Superior temporal gyrus (tissue), 1 donor: Measurements from ENCODE around the gene MYO1C.
"Not testable (repeated sequence)": the region's sequence is repeated elsewhere in the genome, so short reads cannot be mapped to it uniquely, and the experiment has no call there.

Experiments used
- DNase-seq: peaks from one replicate; pipeline ENCODE4 v3.0.0-alpha.2; 2016; ENCODE audit errors: extremely low spot score

Gene MYO1C

DNA sequence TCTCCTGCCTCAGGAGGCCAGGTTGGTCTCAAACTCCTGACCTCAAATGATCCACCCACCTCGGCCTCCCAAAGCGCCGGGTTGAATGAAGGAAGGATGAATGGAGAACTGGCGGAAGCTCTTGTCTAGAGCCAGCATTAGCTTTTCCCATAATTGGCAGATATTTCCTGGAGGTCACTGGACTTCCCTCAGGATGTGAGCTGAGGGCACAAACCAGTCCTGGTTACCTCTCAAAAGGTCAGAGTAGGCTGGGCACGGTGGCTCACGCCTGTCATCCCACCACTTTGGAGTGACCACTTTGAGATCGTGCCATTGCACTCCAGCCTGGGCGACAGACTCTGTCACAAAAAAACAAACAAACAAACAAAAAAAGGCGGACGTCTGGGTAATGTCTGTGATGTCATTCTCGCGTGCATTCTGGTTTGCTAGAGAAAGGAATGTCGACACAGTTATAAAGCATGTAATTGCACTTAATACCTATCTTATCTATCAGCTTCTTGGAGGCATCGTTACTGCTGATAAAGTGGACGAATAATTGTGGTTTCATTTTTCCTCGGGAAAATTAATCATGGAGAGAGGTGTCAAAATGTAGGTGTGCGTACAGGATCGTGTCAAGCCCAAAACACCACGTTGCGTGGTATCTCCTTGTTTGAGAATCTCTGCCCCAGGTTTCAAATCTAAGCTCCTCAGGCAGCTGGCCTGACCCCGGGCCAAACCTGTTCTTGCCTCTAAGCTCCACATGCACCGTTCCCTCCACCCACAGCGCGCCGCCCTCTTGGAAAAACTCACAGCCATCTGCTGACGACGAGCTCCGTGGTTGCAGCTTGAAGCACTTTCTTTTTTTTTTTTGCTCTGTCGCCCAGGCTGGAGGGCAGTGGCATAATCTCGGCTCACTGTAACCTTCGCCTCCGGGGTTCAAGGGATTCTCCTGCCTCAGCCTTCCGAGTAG is 30.0 kb downstream of the MYO1C start:
- no peak for DNase-seq

DNA sequence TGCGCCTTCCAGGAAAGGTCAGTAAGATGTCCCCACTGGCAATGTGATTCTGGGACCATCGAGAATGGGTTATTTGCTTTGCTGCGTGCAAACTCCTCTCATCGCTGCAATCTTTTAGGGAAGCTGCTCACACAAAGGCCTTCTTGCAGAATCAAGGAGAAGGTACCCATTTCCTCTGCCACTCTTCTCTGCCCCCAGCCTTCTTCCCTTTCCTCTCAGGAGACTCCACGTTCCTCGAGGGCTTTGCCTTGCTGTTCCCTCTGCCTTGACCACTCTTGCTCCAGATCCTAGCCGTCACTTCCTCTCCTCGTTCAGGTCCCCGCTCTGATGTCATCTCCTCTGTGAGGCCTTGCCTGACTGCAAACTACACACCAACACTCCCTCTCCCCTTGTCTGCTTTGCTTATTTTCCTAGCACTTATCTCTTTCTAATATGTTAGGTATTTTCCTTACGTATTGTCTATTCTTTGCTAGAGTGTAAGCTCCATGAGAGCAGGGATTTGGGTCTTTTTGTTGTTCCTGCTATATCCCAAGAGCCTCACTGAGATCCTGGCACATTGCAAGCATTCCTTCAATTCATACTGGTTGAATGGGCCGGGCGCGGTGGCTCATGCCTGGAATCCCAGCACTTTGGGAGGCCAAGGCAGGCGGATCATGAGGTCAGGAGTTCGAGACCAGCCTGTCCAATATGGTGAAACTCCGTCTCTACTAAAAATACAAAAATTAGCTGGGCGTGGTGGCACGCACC is 31.1 kb downstream of the MYO1C start:
- no peak for DNase-seq

DNA sequence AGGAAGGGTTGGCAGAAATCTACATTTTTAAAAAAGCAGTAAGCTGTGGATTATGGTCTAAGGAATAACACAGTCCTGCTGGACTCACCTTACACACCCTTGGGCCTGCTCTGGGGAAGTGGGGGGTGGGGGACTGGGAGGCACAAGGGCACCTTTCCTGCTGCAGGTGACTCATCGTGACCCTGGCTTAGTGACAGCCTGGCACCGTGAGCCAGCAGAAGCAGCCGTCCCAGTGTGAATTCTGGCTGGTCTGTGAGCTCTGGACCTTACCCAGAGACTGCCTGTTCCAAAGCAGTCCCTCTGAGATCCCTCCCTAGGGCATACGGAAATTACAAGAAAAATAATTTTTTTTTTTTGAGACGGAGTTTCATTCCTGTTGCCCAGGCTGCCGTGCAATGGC is 32.3 kb downstream of the MYO1C start:
- DNase-seq, result no peak

DNA sequence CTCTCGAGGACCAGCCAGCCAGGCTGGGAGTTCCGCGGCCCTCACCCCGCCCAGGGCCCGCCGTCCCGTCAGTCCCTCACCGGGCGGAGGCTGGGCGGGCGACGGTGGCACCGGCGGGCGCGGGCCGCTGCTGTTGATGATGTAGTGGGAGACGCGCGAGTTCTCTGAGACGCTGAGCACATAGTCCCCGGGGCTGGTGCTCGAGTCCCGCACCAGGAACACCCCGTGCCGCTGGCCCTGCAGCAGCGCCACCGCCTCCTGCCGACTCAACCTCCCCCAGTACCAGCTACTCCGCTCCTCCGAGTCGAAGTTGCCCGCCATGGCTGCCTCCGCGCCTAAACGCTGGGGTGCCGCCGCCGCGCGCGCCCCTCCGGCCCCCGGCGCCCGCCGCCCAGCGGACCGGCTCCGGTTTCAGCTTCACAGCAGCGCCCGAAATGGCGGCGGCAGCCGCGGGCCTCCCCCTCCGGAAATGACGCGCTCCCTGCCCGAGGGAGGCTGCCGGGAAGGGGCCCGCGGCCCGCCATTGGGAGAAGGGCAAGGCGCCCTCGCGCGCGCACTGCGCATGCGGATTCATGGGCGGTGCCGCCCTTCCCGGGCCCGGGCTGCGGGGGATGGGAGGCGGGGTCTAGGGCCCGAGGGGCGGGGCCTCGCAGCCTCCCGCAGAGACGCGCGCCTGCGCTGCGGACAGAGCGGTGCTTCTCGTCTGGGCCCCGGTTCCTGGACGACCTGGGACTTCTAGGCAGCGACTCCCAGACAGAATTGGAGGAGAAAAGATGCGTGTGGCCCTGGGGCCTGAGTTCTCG is 36.5 kb downstream of the MYO1C start, which contains the start of gene CRK:
Gene CRK, minus strand, starts transcription at position 436 of the 803 bp plus-strand sequence. Its CDS starts 115 bp downstream, at position 321.
- DNase-seq, result peak; percentile 96

DNA sequence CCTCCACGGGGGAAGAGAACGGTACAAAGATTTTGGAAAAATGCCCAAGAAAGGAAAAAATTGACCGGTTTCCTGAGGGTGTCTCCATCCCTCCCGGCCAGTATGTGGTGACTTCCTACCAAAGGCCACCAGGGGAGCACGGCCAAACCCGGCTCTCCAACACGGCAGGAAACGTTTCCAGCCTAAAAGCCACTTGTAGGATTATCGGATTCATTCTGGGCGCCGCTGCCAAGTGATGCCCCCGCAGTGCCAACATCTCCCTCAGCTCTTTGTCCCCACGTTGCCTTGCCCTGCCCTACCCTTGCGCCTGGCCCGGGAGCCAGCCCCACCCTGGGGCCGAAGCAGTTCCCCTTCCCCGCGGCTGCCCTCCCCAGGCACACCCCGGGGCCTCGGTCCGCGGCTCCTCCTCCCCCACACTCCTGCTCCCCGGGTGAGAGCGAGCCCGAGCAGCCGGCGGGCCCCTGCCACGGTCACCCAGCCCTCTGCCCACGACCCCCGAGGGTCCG is 37.1 kb downstream of the MYO1C start:
- DNase-seq, result peak; percentile 29

DNA sequence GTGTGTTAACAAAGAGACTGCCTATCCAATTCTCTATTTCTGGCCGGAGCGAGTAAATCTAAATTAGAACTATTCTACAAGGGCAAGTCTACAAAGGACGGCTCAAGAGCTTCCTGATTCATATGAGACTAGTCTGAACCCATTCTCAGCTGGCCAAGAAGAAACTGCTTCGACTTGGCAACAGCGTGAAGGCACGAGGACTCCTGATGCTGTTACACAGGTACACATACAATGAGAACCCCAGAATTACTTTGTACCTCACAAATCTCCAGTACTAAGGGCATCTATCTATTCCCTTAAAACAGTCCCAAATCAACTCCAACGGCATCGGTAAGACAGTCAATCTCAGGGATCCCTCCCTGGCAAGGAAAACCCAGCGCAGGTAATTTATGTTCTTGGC is 37.9 kb downstream of the MYO1C start:
- no peak for DNase-seq

DNA sequence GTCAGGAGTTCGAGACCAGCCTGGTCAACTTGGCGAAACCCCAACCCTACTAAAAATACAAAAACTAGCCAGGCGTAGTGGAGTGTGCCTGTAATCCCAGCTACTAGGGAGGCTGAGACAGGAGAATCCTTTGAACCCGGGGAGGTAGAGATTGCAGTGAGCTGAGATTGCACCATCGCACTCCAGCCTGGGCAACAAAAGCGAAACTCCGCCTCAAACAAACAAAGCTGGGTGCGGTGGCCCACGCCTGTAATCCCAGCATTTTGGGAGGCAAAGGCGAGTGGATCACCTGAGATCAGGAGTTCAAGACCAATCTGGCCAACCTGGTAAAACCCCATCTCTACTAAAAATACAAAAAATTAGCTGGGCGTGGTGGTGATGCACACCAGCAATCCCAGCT is 38.8 kb downstream of the MYO1C start:
- not testable (repeated sequence) for DNase-seq

DNA sequence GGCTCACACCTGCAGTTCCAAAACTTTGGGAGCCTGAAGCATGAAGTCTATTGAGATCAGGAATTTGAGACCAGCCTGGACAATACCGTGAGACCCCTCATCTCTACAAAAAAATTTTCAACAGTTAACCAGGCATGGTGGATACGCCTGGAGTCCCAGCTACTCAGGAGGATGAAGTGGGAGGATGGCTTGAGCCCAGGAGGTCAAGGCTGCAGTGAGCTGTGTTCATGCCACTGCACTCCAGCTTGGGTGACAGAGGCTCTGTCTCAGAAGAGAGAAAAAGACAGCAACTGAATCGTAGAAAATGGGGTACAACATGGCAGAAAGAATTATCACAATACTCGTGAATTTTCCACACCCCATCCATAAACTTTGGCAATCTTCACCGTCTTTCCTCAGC is 39.6 kb downstream of the MYO1C start:
- DNase-seq, result no peak

DNA sequence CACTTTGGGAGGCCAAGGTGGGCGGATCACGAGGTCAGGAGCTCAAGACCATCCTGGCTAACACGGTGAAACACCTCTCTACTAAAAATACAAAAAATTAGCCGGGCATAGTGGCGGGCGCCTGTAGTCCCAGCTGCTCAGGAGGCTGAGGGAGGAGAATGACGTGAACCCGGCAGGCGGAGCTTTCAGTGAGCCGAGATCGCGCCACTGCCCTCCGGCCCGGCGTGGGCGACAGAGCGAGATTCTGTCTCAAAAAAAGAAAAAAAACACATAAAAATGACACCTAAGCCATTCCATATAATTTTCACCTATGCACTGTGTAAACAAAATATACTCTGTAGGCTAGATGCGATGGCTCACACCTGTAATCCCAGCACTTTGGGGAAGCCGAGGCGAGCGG is 42.2 kb downstream of the MYO1C start:
- DNase-seq, result not testable (repeated sequence)

DNA sequence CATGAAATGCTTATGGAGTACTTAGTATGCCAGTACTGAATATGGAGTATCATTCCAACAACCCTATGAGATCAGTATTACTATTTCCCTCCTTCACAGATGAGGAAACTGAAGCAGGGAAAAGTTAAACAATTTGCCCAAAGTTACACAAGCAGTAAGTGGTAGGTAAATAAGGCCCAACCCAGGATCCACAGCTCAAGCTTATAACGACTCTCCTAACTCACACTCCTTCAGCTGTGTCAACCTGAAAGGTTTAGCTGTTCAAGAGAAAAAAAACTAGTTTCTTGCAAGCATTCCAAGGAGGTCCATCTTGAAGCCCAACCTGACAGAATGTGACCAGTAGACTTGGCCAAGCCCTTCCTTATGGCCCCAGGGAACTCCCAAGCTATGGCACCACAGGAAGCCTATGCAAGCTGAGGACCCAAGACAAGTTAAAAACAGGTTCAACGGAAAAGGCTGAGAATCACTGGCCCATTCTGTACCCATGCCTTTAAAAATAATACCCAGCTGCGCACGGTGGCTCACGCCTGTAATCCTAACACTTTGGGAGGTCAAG is 43.0 kb downstream of the MYO1C start:
- DNase-seq, result no peak

DNA sequence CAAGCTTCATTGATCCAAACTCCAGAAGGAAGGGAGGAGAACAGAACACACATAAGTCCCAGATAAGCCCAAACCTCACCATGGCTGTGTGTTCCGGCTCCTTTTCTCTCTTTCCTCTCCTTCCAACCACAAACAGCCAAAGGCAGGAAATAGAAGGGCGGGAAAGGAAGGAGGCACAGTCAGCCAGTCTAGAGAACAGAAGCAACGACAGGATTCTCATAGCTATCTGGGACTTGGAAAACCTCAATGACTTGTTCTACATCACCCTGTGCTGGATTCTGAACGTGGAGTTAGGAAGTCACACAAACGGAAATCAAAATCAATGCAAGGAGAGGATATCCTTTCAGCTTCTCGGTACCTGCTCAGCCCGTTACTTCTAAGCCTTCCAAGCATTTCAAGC is 45.4 kb downstream of the MYO1C start:
- no peak for DNase-seq

DNA sequence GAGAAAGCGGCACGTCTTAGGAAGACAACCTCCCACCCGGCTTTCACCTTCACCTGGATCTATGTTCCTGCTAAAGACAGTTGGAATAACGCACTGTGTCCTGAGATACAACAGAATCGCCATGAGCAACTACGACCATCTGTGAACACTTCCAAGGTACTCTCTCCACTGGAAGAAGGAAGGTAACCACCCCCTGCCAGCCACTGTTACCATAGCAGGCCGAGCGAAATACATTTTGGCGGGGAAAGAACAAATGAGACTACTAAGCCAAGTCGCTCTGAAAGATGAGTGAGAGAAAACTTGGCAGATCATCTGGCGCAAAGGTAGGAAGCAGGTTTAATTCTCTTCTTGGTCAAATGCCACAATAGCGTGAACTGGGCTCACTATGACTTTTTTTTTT is 46.3 kb downstream of the MYO1C start:
- DNase-seq, result no peak

DNA sequence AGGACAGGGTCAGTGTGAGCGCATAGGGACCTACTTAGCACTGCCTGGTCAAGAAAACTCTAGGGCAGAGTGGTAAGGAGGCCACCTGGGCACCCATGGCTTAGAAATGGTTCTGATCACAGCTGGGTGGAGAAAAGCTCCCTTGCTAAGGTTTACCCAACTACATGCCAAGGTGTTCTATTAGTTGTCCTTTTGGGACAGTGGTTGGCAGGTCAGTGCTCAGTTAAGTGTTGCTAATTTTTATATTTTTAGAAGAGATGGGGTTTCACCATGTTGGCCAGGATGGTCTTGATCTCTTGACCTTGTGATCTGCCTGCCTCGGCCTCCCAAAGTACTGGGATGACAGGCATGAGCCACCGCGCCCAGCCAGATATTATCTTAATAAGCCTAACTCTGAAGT is 46.8 kb downstream of the MYO1C start:
- DNase-seq, result not testable (repeated sequence)

DNA sequence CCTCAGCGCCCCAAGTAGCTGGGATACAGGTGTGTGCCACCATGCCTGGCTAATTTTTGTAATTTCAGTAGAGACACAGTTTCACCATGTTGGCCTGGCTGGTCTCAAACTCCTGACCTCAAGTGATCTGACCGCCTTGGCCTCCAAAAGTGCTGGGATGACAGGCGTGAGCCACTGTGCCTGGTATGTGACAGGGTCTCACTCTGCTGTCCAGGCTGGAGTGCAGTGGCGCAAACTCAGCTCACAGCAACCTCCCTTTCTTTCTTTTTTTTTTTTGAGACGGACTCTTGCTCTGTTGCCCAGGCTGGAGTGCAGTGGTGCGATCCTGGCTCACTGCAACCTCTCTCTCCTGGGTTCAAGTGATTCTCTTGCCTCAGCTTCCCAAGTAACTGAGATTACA is 49.8 kb downstream of the MYO1C start:
- not testable (repeated sequence) for DNase-seq

DNA sequence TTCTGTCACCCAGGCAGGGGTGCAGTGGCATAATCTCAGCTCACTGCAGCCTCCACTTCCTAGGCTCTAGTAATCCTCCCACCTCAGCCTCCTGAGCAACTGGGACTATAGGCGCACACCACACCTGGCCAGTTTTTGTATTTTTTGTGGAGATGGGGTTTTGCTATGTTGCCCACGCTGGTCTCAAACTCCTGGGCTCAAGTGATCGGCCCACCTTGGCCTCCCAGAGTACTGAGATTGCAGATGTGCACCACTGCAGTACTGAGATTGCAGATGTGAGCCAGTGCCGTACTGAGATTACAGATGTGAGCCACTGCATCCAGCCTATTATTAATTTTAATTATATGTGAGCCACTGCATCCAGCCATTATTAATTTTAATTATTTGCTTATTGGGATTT is 50.3 kb downstream of the MYO1C start:
- DNase-seq, result no peak

DNA sequence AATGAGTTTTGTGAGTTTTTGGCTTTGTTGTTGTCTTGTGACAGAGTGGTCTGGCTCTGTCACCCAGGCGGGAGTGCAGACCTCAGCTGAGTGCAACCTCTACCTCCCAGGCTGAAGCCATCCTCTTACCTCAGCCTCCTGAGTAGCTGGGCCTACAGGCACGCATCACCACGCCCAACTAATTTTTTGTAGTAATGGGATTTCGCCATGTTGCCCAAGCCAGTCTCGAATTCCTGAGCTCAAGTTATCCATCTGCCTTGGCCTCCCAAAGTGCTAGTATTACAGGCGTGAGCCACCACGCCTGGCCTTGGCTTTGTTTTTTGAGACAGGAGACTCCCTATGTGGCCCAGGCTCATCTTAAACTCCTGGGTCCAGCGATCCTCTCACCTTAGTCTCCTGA is 51.6 kb downstream of the MYO1C start:
- no peak for DNase-seq

DNA sequence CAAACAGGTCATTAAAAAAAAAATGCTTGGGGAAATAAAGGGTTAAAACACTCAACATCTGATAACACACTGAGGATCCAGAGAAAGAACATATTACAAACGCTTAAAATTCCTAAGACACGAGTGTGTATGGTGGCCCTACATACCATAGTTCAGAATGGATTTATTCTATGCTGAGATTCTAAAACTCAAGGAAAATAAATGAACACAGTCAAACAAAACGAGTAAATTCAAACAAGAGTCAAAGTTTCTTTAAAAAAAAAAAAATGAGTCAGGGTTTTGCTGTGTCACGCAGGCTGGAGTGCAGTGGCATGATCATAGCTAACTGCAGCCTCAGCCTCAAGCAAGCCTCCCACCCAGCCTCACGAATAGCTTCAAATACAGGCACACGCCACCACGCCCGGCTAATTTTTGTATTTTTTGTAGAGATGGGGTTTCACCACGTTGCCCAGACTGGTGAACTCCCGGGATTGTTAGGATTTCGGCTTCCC is 53.8 kb downstream of the MYO1C start:
- no peak for DNase-seq

DNA sequence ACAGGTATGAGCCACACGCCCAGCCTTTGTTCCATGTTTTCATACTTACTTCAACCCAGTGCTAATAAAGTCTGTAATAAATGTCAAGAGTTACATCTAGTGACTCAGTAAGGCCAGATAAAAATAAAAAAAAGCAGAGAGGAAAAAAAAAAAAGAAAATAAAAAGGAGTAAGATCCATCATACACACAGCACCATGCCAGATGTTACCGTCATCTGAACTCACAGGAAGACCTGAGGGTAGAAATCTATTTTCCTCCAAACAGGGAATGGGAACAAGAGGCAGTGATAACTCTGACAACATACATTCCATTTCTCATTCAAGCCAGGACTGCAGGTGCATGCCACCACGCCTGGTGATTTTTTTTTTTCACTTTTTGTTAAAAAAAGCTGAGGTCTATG is 57.2 kb downstream of the MYO1C start:
- DNase-seq, result no peak

DNA sequence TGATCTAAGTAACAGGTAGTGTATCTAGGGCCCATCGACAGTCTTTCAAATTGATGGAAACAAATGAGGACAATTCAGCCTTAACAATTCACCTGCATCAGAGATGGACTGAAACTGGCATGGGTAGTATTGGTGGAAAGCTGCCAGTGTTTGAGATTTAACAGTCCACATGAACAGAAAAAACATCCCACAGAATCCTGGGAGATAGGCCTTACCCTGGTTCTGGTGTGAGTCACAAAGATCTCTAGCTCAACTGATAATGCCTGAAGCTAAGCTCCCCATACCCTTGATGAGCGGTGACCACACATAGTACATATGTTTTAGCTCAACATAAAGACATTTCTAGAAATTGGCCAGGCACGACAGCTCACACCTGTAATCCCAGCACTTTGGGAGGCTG is 58.3 kb downstream of the MYO1C start:
- DNase-seq, result no peak

DNA sequence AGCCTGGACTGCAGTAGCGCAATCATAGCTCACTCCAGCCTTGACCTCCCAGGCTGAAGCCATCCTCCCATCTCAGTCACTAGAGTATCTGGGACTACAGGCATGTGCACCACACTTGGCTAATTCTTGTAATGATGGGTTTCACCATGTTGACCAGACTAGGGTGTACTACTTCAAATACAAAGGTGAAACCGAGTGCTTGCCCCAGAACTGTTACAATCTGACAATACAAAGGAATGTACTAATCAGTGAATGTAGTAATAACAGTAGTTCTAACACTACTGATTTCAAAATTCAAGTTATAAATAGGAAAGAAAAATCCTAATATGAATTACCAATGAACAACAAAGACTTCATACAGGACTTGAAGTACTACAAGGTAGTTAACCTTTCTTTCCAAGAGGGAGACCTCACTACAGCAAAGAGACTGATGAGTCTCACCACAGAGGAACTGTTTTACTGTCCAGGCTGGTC is 60.8 kb downstream of the MYO1C start:
- DNase-seq, result no peak

DNA sequence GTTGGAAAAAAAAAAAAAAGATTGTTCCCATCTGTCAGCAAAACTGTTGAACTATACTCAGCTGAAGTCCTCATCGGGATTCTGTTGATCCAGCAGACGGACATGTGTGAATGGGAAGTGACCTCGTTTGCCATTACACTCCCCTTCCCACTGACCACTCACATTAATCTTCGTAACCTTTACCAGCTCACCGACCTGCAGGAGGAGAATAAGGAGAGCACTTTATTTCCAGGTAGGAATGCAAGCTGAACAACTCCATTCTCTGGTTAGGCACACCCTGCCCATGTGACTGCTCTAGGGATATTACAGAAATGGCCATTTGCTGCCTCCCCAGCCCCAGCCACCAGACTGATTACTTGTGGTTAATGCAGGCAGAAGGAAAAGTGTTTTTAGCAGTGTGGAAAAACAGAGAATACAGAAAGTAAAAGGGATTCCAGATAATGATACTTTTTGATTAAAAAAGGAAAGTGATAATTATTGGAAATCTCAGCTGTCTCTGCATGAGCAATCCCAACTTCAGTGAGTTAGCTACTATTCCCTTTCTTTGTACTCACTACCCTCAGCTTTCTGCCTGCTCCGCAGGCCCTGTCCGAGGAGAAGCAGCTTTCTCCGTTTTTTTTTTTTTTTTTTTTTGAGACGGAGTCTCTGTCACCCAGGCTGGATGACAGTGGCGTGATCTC is 68.9 kb downstream of the MYO1C start:
- no peak for DNase-seq
